Right lobe of liver (tissue), 6 donors: Measurements from ENCODE around the gene ALOX12. TPM values are rescaled to one million over a fixed set of nuclear protein-coding genes. Genes with fewer than 3 reads are reported as not detected.
"Not testable (repeated sequence)": the region's sequence is repeated elsewhere in the genome, so short reads cannot be mapped to it uniquely, and the experiment has no call there.

ENCODE experiments used
- ATAC-seq, 4 donors: fragments of 200-7000 bp; cut with Tn5 transposase; one replicate each; pipeline ENCODE4 v1.9.1; 2020; ENCODE audit warnings: mild to moderate bottlenecking in 4 of 4, moderate library complexity in 4 of 4
- DNase-seq, 3 donors: peaks; one replicate each; pipeline ENCODE4 v3.0.0-alpha.2; 2020
- H3K27ac ChIP-seq, 3 donors: fragments of 200-600 bp; one replicate each; pipeline ENCODE4 v1.8.0; 2022
- H3K27me3 ChIP-seq, 2 donors: fragments of 200-600 bp; one replicate each; pipeline ENCODE4 v1.8.0; 2022
- H3K36me3 ChIP-seq, 4 donors: fragments of 200-600 bp; sonication (generic) in 1 of 4; one replicate each; pipeline versions ENCODE4 v1.5.1 to v1.8.0; 2017 to 2022; ENCODE audit warnings: control low read depth in 1 of 4
- H3K4me1 ChIP-seq, 4 donors: fragments of 200-600 bp; sonication (generic) in 1 of 4; one replicate each; pipeline versions ENCODE4 v1.5.1 to v1.8.0; 2017 to 2022; ENCODE audit warnings: control low read depth in 1 of 4
- H3K4me3 ChIP-seq, 3 donors: fragments of 200-600 bp; one replicate each; pipeline ENCODE4 v1.8.0; 2022
- H3K9me3 ChIP-seq, 4 donors: fragments of 200-600 bp; sonication (generic) in 1 of 4; one replicate each; pipeline versions ENCODE4 v1.5.1 to v1.8.0; 2017 to 2022; ENCODE audit warnings: control low read depth in 1 of 4
- CTCF ChIP-seq, 4 donors: fragments of 200-600 bp in 3 of 4; fragments of 450-650 bp in 1 of 4; IDR thresholded peaks; one replicate each; pipeline versions ENCODE4 v1.5.1 to v1.8.0; 2016 to 2022; ENCODE audit warnings: antibody characterized with exemption in 4 of 4, mild to moderate bottlenecking in 2 of 4
- POLR2A ChIP-seq: fragments of 450-650 bp; IDR thresholded peaks from one replicate; pipeline ENCODE4 v1.6.1; 2017; ENCODE audit warnings: antibody characterized with exemption, mild to moderate bottlenecking
- WGBS: methylation state at CpG from one replicate; pipeline ENCODE4 v1.1.6; 2018; ENCODE audit warnings: low coverage, low lambda C conversion rate; ENCODE audit not compliant: insufficient coverage; ENCODE audit errors: missing lambda C conversion rate; 5-methylcytosine and 5-hydroxymethylcytosine counted together
- intact Hi-C, 2 donors: fragments of 100-400 bp; cut with DNase I; formaldehyde crosslinking; loops; one replicate each; pipeline versions ENCODE4 v1.11.2 to v1.14.1; 2022
- total RNA-seq, 6 experiments: library from RNA; depleted of rRNA in 2 of 6; stranded (reverse); fragments of >200 nt in 2 of 6; fragmentation: NEBNext Ultra II Directional in 3 of 6; extraction: Animal tissue kit (Norgen Biotek cat#: 25700) in 3 of 6; gene quantifications; one replicate each; pipeline versions ENCODE4 v1.1.0 to v1.2.4, GENCODE V29; 2016 to 2023
- donor health status: DM: no; HTN: yes; CAD: no.
- donor health status: DM: no; HTN: no; CAD: no.
- donor health status: DM: no; HTN: no; CAD: no.
- donor health status: DM: no; HTN: yes; CAD: no.
- donor health status: DM: no; HTN: yes; CAD: no.

Gene ALOX12
- total RNA-seq, 6 experiments from 2014 or later, result 0.17 to 0.27 TPM; not detected in 4

GRCh38 chr17:6953689-6954088 lies 42.2 kb upstream of the ALOX12 start:
- H3K36me3 ChIP-seq, result no peaks in the 10 kb centered on the region
- no peak overlapping the region for H3K4me3 ChIP-seq
- H3K27me3 ChIP-seq, result no peaks in the 10 kb centered on the region
- no peaks in the 10 kb centered on the region for H3K4me1 ChIP-seq
- no peak overlapping the region for H3K27ac ChIP-seq
- ATAC-seq (no peak), DNase-seq (no peak)
- intact Hi-C loops, result no loop called here
- H3K9me3 ChIP-seq, result no peaks in the 10 kb centered on the region
- WGBS, result 77% methylated on average over 5 of the region's 5 CpGs
- no peak for TF ChIP-seq POLR2A
- TF ChIP-seq CTCF (IDR thresholded peaks at IDR 0.05), result no peak

GRCh38 chr17:6959700-6960099 lies 36.1 kb upstream of the ALOX12 start:
- TF ChIP-seq POLR2A (no peak), CTCF (IDR thresholded peaks at IDR 0.05) (no peak)
- Histone ChIP-seq H3K4me1 (no peaks in the 10 kb centered on the region), H3K27ac (no peak overlapping the region), H3K27me3 (no peaks in the 10 kb centered on the region), H3K4me3 (no peak overlapping the region), H3K36me3 (no peaks in the 10 kb centered on the region), H3K9me3 (no peaks in the 10 kb centered on the region)
- ATAC-seq, result no peak
- intact Hi-C loops, result no loop called here
- no peak for DNase-seq
- 83% methylated on average over 3 of the region's 3 CpGs for WGBS

GRCh38 chr17:6969323-6969726 lies 26.5 kb upstream of the ALOX12 start:
- intact Hi-C loops, result no loop called here
- Histone ChIP-seq H3K4me1 (no peaks in the 10 kb centered on the region), H3K27me3 (no peaks in the 10 kb centered on the region), H3K9me3 (no peaks in the 10 kb centered on the region), H3K4me3 (no peak overlapping the region), H3K27ac (no peak overlapping the region), H3K36me3 (no peaks in the 10 kb centered on the region)
- ATAC-seq (no peak), DNase-seq (no peak)
- 49% methylated on average over 4 of the region's 4 CpGs for WGBS
- TF ChIP-seq CTCF (IDR thresholded peaks at IDR 0.05) (no peak), POLR2A (no peak)

GRCh38 chr17:6970992-6971391 lies 24.9 kb upstream of the ALOX12 start:
- intact Hi-C loops, result no loop called here
- no peak for ATAC-seq
- Histone ChIP-seq H3K36me3 (no peaks in the 10 kb centered on the region), H3K27me3 (no peaks in the 10 kb centered on the region), H3K4me1 (no peaks in the 10 kb centered on the region), H3K4me3 (no peak overlapping the region), H3K9me3 (no peaks in the 10 kb centered on the region), H3K27ac (no peak overlapping the region)
- TF ChIP-seq CTCF (IDR thresholded peaks at IDR 0.05) (no peak), POLR2A (no peak)
- no peak for DNase-seq
- WGBS, result 83% methylated on average over 2 of the region's 2 CpGs

GRCh38 chr17:6979440-6979839 lies 16.4 kb upstream of the ALOX12 start:
- H3K27me3 ChIP-seq, H3K4me3 ChIP-seq, intact Hi-C loops, H3K27ac ChIP-seq, H3K36me3 ChIP-seq, H3K4me1 ChIP-seq, DNase-seq, ATAC-seq, H3K9me3 ChIP-seq: not testable (repeated sequence)
- 78% methylated on average over 5 of the region's 5 CpGs for WGBS
